Endothelial cell of umbilical vein (primary cell): ENCODE results near the gene BGN. TPM values are rescaled to one million over a fixed set of nuclear protein-coding genes. Genes with fewer than 3 reads are reported as not detected.

Experiments used
- BruUV-seq: library from RNA; stranded (reverse); fragments of 400-500 nt; replicated peaks from 2 replicates; lab custom pipeline; 2021; lab: Mats Ljungman, UMichigan
- CTCF ChIA-PET: fragments of 300-600, 350-600 bp; sonication (Branson Sonifier 250); formaldehyde crosslinking; loops from one replicate; lab custom pipeline; 2021; ENCODE audit warnings: antibody characterized with exemption, inconsistent platforms; lab: Charles Lee
- POLR2A ChIA-PET: fragments of 300-600, 350-600 bp; sonication (Branson Sonifier 250); formaldehyde crosslinking; loops from one replicate; lab custom pipeline; 2021; ENCODE audit warnings: antibody characterized with exemption, inconsistent platforms; lab: Charles Lee
- DNase-seq: peaks from one replicate; pipeline ENCODE4 v3.0.0-alpha.2; 2011; ENCODE audit warnings: low read depth, low spot score
- FAIRE-seq: peaks from 2 replicates; lab custom pipeline; 2011; peaks lifted over from hg19 to GRCh38; lab: Jason Lieb, UNC
- H2AFZ ChIP-seq: 2 replicates; pipeline ENCODE4 v1.6.0; 2012; ENCODE audit warnings: low read depth, low read length, control low read depth, inconsistent platforms
- H3K27ac ChIP-seq: 2 replicates; pipeline ENCODE4 v1.5.1; 2011; ENCODE audit warnings: low read depth, mild to moderate bottlenecking, control low read depth, low read length, moderate library complexity; ENCODE audit not compliant: insufficient read depth
- H3K27me3 ChIP-seq, 2 experiments: 2 replicates each; pipeline versions ENCODE4 v1.6.0 to v1.6.1; 2011; ENCODE audit warnings: low read length in 2 of 2, mixed read lengths in 1 of 2; ENCODE audit not compliant: control insufficient read depth in 2 of 2, insufficient read depth in 2 of 2
- H3K36me3 ChIP-seq, 2 experiments: 2 replicates in 1 of 2; 3 replicates in 1 of 2; pipeline ENCODE4 v1.5.1; 2011; ENCODE audit warnings: low read length in 2 of 2, mild to moderate bottlenecking in 1 of 2, moderate library complexity in 1 of 2; ENCODE audit not compliant: control insufficient read depth in 2 of 2, insufficient read depth in 2 of 2; ENCODE audit errors: extremely low read depth in 1 of 2
- H3K4me1 ChIP-seq: 3 replicates; pipeline ENCODE4 v1.5.1; 2011; ENCODE audit warnings: mild to moderate bottlenecking, low read length; ENCODE audit not compliant: control insufficient read depth, insufficient read depth; ENCODE audit errors: extremely low read depth
- H3K4me2 ChIP-seq: 2 replicates; pipeline ENCODE4 v1.6.1; 2011; ENCODE audit warnings: low read length, control low read depth, mixed read lengths; ENCODE audit not compliant: insufficient read depth
- H3K4me3 ChIP-seq, 3 experiments: fragments of 200-600 bp in 1 of 3; sonication (generic), shearing (Covaris generic) in 1 of 3; replicated peaks in 1 of 3; 2 replicates each; pipeline ENCODE4 v1.5.1; 2011 to 2016; ENCODE audit warnings: control low read depth in 3 of 3, low read length in 3 of 3, mild to moderate bottlenecking in 2 of 3, inconsistent platforms in 1 of 3, low read depth in 1 of 3, moderate library complexity in 1 of 3; ENCODE audit not compliant: insufficient read depth in 1 of 3
- H3K79me2 ChIP-seq: 2 replicates; pipeline ENCODE4 v1.6.0; 2012; ENCODE audit warnings: low read length, inconsistent platforms; ENCODE audit not compliant: control insufficient read depth, insufficient read depth
- H3K9ac ChIP-seq: replicated peaks from 2 replicates; pipeline ENCODE3; 2011; ENCODE audit warnings: low read length, control low read depth; ENCODE audit not compliant: insufficient read depth; ENCODE audit errors: extremely low read depth
- H3K9me1 ChIP-seq: replicated peaks from 3 replicates; pipeline ENCODE4 v1.6.0; 2011; ENCODE audit warnings: mild to moderate bottlenecking, low read length; ENCODE audit not compliant: control insufficient read depth, insufficient read depth; ENCODE audit errors: extremely low read depth
- H3K9me3 ChIP-seq: replicated peaks from 2 replicates; pipeline ENCODE4 v1.5.1; 2012; ENCODE audit warnings: low read length, inconsistent platforms; ENCODE audit not compliant: control insufficient read depth, insufficient read depth
- H4K20me1 ChIP-seq: replicated peaks from 2 replicates; pipeline ENCODE3; 2011; ENCODE audit warnings: mild to moderate bottlenecking, low read length; ENCODE audit not compliant: control insufficient read depth, insufficient read depth; ENCODE audit errors: extremely low read depth
- CTCF ChIP-seq, 2 donors: IDR thresholded peaks; 1 replicate in 1 of 2; 2 replicates in 1 of 2; pipeline ENCODE4 v1.5.1; 2011; ENCODE audit warnings: low read length in 2 of 2, mild to moderate bottlenecking in 2 of 2, moderate library complexity in 2 of 2, control low read depth in 1 of 2, inconsistent platforms in 1 of 2, low read depth in 1 of 2; ENCODE audit not compliant: insufficient read depth in 1 of 2; ENCODE audit errors: extremely low read depth in 1 of 2
- EZH2 ChIP-seq: IDR thresholded peaks from 2 replicates; pipeline ENCODE4 v1.6.1; 2012; ENCODE audit warnings: borderline replicate concordance, low read depth, mild to moderate bottlenecking, moderate library complexity, low read length, inconsistent platforms; ENCODE audit not compliant: severe bottlenecking
- MAX ChIP-seq: IDR thresholded peaks from 2 replicates; pipeline ENCODE4 v1.6.1; 2011; ENCODE audit not compliant: insufficient read depth, insufficient read length
- dilution Hi-C: fragments of 300-500 bp; cut with MboI; formaldehyde crosslinking; loops from one replicate; pipeline ENCODE4 v1.15.0; 2019; ENCODE audit warnings: low sequenced_read_pairs; ENCODE audit not compliant: extremely low pct_ligation_motif_present
- intact Hi-C: fragments of 100-400 bp; cut with micrococcal nuclease; formaldehyde crosslinking; loops from one replicate; pipeline ENCODE4 v1.10.0; 2022
- polyA plus RNA-seq, 4 experiments: library from polyadenylated mRNA; depleted of rRNA in 3 of 4; stranded (reverse) in 3 of 4; unstranded in 1 of 4; fragments of >200 nt; gene quantifications; 2 replicates each; pipeline versions ENCODE4 v1.2.1 to v1.2.3, GENCODE V29; 2011 to 2012; ENCODE audit warnings: missing spikeins in 1 of 4
- total RNA-seq: library from RNA; stranded (reverse); gene quantifications from 2 replicates; pipeline ENCODE4 v1.2.3, GENCODE V29; 2021

Gene BGN
- total and polyA plus RNA-seq, 2 donors (not counting 3 experiments of a cell fraction or from before 2014, with no cell fraction given), result 479 to 879 TPM

- dilution Hi-C loops, result no loop called here
- intact Hi-C loops, result loop anchor here (1.0 to 5.0 kb wide), 5 partner anchors 37 to 565 kb away; partner anchors contain the start of gene HAUS7
Measured at GRCh38 chrX:153507484-153508178, 12.9 kb downstream of the BGN start.

More at GRCh38 chrX:153507484-153508178, 12.9 kb downstream of the BGN start:
- POLR2A ChIA-PET, result no interaction called here
- peaks cover 0 to 43% of the 10 kb centered on the region in 2 experiments for H3K36me3 ChIP-seq
- FAIRE-seq (peak; percentile 85), DNase-seq (peak; percentile 68)
- H3K27ac ChIP-seq, result no peak overlapping the region
- H3K4me1 ChIP-seq, result no peaks in the 10 kb centered on the region
- no peak overlapping the region for H3K4me2 ChIP-seq
- BruUV-seq, result no TSS peak
- H3K9me3 ChIP-seq, result no peaks in the 10 kb centered on the region
- TF ChIP-seq EZH2 (no peak), MAX (no peak), CTCF (IDR thresholded peaks at IDR 0.05; ENCODE audit: extremely low read depth in 1 of 2, insufficient read depth in 1 of 2, low read depth in 1 of 2, low read length in 2 of 2) (peak; percentile 65 to 80)
- no peaks in the 10 kb centered on the region for H3K9me1 ChIP-seq
- no peak overlapping the region for H3K9ac ChIP-seq
- H2AFZ ChIP-seq, result no peak overlapping the region
- no peaks in the 10 kb centered on the region for H4K20me1 ChIP-seq
- H3K4me3 ChIP-seq, result no peak overlapping the region
- H3K27me3 ChIP-seq, result no peaks in the 10 kb centered on the region
- no peaks in the 10 kb centered on the region for H3K79me2 ChIP-seq
- CTCF ChIA-PET, result interaction anchor here (0.9 to 8.2 kb wide), 7 partner anchors 10 to 475 kb away, joined by 3 to 146 read pairs (median 11); partner anchors contain the start of genes BGN and HAUS7
